GM12878 (cell line): Measurements from ENCODE around the gene ADPRM. TPM values are rescaled to one million over a fixed set of nuclear protein-coding genes. Genes with fewer than 3 reads are reported as not detected.

Source experiments
- ATAC-seq: fragments of 200-7000 bp; cut with Tn5 transposase; 3 replicates; pipeline ENCODE4 v1.9.1; 2020; ENCODE audit warnings: mild to moderate bottlenecking, moderate library complexity
- BruUV-seq: library from RNA; stranded (reverse); fragments of 400-500 nt; replicated peaks from 2 replicates; lab custom pipeline; 2021; lab: Mats Ljungman, UMichigan
- CTCF ChIA-PET: fragments of 300-600 bp; sonication (Branson Sonifier 250); formaldehyde crosslinking; extraction: SDS; loops from one replicate; lab custom pipeline; 2021; ENCODE audit warnings: inconsistent platforms; lab: Yijun Ruan, JAX
- POLR2A ChIA-PET: fragments of 350-600 bp; formaldehyde crosslinking; extraction: SDS; loops from one replicate; lab custom pipeline; 2021; ENCODE audit warnings: inconsistent platforms; lab: Charles Lee
- RAD21 ChIA-PET: fragments of 300-600 bp; sonication (Branson Sonifier 250); formaldehyde crosslinking; loops from one replicate; lab custom pipeline; 2023; ENCODE audit warnings: antibody characterized with exemption; ENCODE audit not compliant: unreplicated experiment; lab: Charles Lee
- SMC1A ChIA-PET: fragments of 300-600 bp; sonication (Branson Sonifier 250); formaldehyde crosslinking; loops from one replicate; lab custom pipeline; 2023; ENCODE audit not compliant: unreplicated experiment, uncharacterized antibody; lab: Charles Lee
- DNase-seq: peaks from one replicate; pipeline ENCODE4 v3.0.0-alpha.2; 2011; ENCODE audit warnings: low read depth, low spot score
- FAIRE-seq: peaks from 3 replicates; lab custom pipeline; 2011; peaks lifted over from hg19 to GRCh38; lab: Jason Lieb, UNC
- H2AFZ ChIP-seq: 2 replicates; pipeline ENCODE4 v1.6.0; 2011; ENCODE audit warnings: low read depth, low read length, control low read depth; ENCODE audit not compliant: control insufficient read depth
- H3K27ac ChIP-seq: 2 replicates; pipeline ENCODE4 v1.5.1; 2011; ENCODE audit warnings: control low read depth; ENCODE audit not compliant: control insufficient read depth, insufficient read depth
- H3K27me3 ChIP-seq, 2 experiments: replicated peaks in 1 of 2; 2 replicates each; pipeline versions ENCODE4 v1.6.0 to v1.6.1; 2011; ENCODE audit warnings: low read length in 1 of 2; ENCODE audit not compliant: control insufficient read depth in 2 of 2, insufficient read depth in 2 of 2
- H3K36me3 ChIP-seq, 2 experiments: 2 replicates each; pipeline ENCODE4 v1.5.1; 2011; ENCODE audit warnings: low read length in 1 of 2; ENCODE audit not compliant: control insufficient read depth in 2 of 2, insufficient read depth in 2 of 2
- H3K4me1 ChIP-seq: 2 replicates; pipeline ENCODE4 v1.6.1; 2011; ENCODE audit warnings: mild to moderate bottlenecking, low read length, moderate library complexity, mixed read lengths; ENCODE audit not compliant: control insufficient read depth, insufficient read depth
- H3K4me2 ChIP-seq: 2 replicates; pipeline ENCODE4 v1.6.0; 2011; ENCODE audit warnings: control low read depth; ENCODE audit not compliant: control insufficient read depth, insufficient read depth
- H3K4me3 ChIP-seq: fragments of 200-600 bp; sonication (generic); 2 replicates; pipeline ENCODE4 v1.5.1; 2016
- H3K79me2 ChIP-seq: 2 replicates; pipeline ENCODE4 v1.6.0; 2011; ENCODE audit warnings: low read length; ENCODE audit not compliant: control insufficient read depth, insufficient read depth
- H3K9ac ChIP-seq: 2 replicates; pipeline ENCODE4 v1.8.0; 2011; ENCODE audit warnings: low read length, control low read depth, mixed read lengths; ENCODE audit not compliant: control insufficient read depth, insufficient read depth
- H3K9me3 ChIP-seq: replicated peaks from 3 replicates; pipeline ENCODE4 v1.5.1; 2011; ENCODE audit warnings: mild to moderate bottlenecking, low read length; ENCODE audit not compliant: control insufficient read depth, insufficient read depth
- H4K20me1 ChIP-seq: 2 replicates; pipeline ENCODE4 v1.6.0; 2011; ENCODE audit not compliant: control insufficient read depth, insufficient read depth
- BACH1 ChIP-seq: fragments of 450-650 bp; IDR thresholded peaks from 2 replicates; pipeline ENCODE4 v1.6.1; 2017; ENCODE audit warnings: mild to moderate bottlenecking, borderline replicate concordance
- CBFB ChIP-seq: IDR thresholded peaks from 2 replicates; pipeline ENCODE4 v1.6.1; 2016; ENCODE audit warnings: antibody characterized with exemption, low read depth
- CBX3 ChIP-seq: fragments of 200-600 bp; sonication (generic); IDR thresholded peaks from 2 replicates; pipeline ENCODE4 v1.6.1; 2016; ENCODE audit warnings: low read depth, borderline replicate concordance
- CEBPZ ChIP-seq: fragments of 150-350 bp; IDR thresholded peaks from 2 replicates; pipeline ENCODE4 v1.6.1; 2016; ENCODE audit warnings: low read depth, low read length
- CHD2 ChIP-seq: IDR thresholded peaks from 2 replicates; pipeline ENCODE4 v1.6.1; 2011; ENCODE audit warnings: low read depth, low read length, improper control_type of control experiment, borderline replicate concordance
- EP300 ChIP-seq, 2 experiments: fragments of 150-350 bp in 1 of 2; IDR thresholded peaks; 2 replicates each; pipeline ENCODE4 v1.6.1; 2011 to 2012; ENCODE audit warnings: low read depth in 2 of 2, low read length in 2 of 2, borderline replicate concordance in 1 of 2, improper control_type of control experiment in 1 of 2, inconsistent platforms in 1 of 2; ENCODE audit not compliant: control insufficient read depth in 1 of 2
- ESRRA ChIP-seq: IDR thresholded peaks from 2 replicates; pipeline ENCODE4 v1.6.1; 2012; ENCODE audit warnings: mild to moderate bottlenecking, low read length, improper control_type of control experiment
- EZH2 ChIP-seq: IDR thresholded peaks from 2 replicates; pipeline ENCODE4 v1.6.1; 2012; ENCODE audit warnings: low read depth, mild to moderate bottlenecking, control low read depth, inconsistent platforms, low read length, borderline replicate concordance; ENCODE audit not compliant: control insufficient read depth
- HDGF ChIP-seq: fragments of 450-650 bp; IDR thresholded peaks from 2 replicates; pipeline ENCODE4 v1.6.1; 2016; ENCODE audit warnings: antibody characterized with exemption
- IKZF2 ChIP-seq, 2 experiments: fragments of 450-650 bp; IDR thresholded peaks; 2 replicates each; pipeline ENCODE4 v1.6.1; 2017; ENCODE audit warnings: mild to moderate bottlenecking in 2 of 2, moderate library complexity in 2 of 2
- JUNB ChIP-seq: IDR thresholded peaks from 2 replicates; pipeline ENCODE4 v1.6.1; 2016; ENCODE audit warnings: antibody characterized with exemption, mild to moderate bottlenecking
- NBN ChIP-seq: fragments of 450-650 bp; IDR thresholded peaks from 2 replicates; pipeline ENCODE4 v1.6.1; 2016
- PBX3 ChIP-seq: IDR thresholded peaks from 2 replicates; pipeline ENCODE4 v1.6.1; 2011; ENCODE audit warnings: mild to moderate bottlenecking, low read depth, low read length, moderate library complexity; ENCODE audit not compliant: insufficient replicate concordance
- SREBF1 ChIP-seq: IDR thresholded peaks from 2 replicates; pipeline ENCODE4 v1.6.1; 2012; ENCODE audit warnings: mild to moderate bottlenecking, low read length
- TARDBP ChIP-seq: IDR thresholded peaks from 2 replicates; pipeline ENCODE4 v1.6.1; 2016; ENCODE audit warnings: borderline replicate concordance
- ZNF207 ChIP-seq: fragments of 450-650 bp; IDR thresholded peaks from 2 replicates; pipeline ENCODE4 v1.6.1; 2014; ENCODE audit warnings: antibody characterized with exemption, mild to moderate bottlenecking, borderline replicate concordance
- WGBS: methylation state at CpG from one replicate; pipeline ENCODE4 v1.1.6; 2016; ENCODE audit warnings: low lambda C conversion rate; ENCODE audit not compliant: insufficient replicate concordance, insufficient coverage; ENCODE audit errors: missing lambda C conversion rate; 5-methylcytosine and 5-hydroxymethylcytosine counted together
- in situ Hi-C: fragments of 300-500 bp; cut with MboI; formaldehyde crosslinking; loops from 9 replicates; pipeline ENCODE4 v1.14.3; 2018; ENCODE audit warnings: mixed read lengths
- intact Hi-C: fragments of 100-400 bp; cut with micrococcal nuclease; formaldehyde crosslinking; loops from one replicate; pipeline ENCODE4 v1.14.2; 2022; ENCODE audit not compliant: unreplicated experiment
- polyA plus RNA-seq, 11 experiments: library from polyadenylated mRNA; depleted of rRNA in 4 of 11; unstranded in 6 of 11; stranded (reverse) in 5 of 11; fragments of >200 nt; fragmentation: Nextera tagmentation in 4 of 11; fragmentation: Illumina TruSeq in 1 of 11; extraction: Ambion mirVana in 4 of 11; extraction: Trizol in 1 of 11; gene quantifications; 1 replicate in 1 of 11; 2 replicates in 10 of 11; pipeline versions ENCODE4 v1.2.1 to v1.2.3, GENCODE V29; 2011 to 2016; ENCODE audit warnings: inconsistent platforms in 2 of 11, missing spikeins in 2 of 11, low read depth in 1 of 11
- total RNA-seq, 4 experiments: library from RNA; depleted of rRNA in 3 of 4; stranded (reverse); fragments of >200 nt in 3 of 4; fragmentation: Illumina TruSeq in 1 of 4; extraction: Trizol in 1 of 4; gene quantifications; 2 replicates each; pipeline versions ENCODE4 v1.2.1 to v1.2.3, GENCODE V29; 2013 to 2021
- TF ChIP-seq, protein P1 (sequence below): fragments of 450-650 bp; formaldehyde crosslinking; IDR thresholded peaks from 2 replicates; pipeline ENCODE4 v1.4.0; 2022; ENCODE audit warnings: mild to moderate bottlenecking, moderate library complexity

The ADPRM gene
- total and polyA plus RNA-seq, 10 of the 15 experiments (the other 5 are each of a cell fraction or from before 2014, with no cell fraction given) = 7.1 to 18.4 (median 8.8) TPM

DNA sequence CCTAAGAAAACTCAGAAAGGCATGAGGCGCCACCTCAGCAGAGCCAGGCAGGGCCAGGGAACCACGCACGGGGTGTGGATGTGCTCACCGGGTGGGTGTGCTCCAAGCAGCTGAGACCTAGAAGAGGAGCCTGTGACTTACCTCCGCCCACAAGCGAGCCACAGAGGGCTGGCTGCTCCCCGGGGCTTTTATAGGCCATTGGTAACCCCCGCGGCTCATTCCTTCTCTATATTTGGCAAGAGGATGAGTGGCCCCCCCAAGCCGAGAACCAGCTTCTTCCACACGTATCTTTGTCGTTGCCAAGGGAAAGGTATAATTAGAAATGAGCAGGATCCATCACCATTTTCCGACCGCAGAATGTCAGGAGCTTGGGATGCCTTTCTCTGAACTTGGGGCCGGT, 40.2 kb upstream of the ADPRM start, which contains the start of gene MYH3 (continued):
- TF ChIP-seq, protein P1, sequence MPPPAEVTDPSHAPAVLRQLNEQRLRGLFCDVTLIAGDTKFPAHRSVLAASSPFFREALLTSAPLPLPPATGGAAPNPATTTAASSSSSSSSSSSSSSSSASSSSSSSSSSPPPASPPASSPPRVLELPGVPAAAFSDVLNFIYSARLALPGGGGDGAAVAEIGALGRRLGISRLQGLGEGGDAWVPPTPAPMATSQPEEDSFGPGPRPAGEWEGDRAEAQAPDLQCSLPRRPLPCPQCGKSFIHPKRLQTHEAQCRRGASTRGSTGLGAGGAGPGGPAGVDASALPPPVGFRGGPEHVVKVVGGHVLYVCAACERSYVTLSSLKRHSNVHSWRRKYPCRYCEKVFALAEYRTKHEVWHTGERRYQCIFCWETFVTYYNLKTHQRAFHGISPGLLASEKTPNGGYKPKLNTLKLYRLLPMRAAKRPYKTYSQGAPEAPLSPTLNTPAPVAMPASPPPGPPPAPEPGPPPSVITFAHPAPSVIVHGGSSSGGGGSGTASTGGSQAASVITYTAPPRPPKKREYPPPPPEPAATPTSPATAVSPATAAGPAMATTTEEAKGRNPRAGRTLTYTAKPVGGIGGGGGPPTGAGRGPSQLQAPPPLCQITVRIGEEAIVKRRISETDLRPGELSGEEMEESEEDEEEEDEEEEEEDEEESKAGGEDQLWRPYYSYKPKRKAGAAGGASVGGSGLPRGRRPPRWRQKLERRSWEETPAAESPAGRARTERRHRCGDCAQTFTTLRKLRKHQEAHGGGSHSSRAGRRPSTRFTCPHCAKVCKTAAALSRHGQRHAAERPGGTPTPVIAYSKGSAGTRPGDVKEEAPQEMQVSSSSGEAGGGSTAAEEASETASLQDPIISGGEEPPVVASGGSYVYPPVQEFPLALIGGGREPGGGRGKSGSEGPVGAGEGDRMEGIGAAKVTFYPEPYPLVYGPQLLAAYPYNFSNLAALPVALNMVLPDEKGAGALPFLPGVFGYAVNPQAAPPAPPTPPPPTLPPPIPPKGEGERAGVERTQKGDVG (CRISPR knock-in tag) = no peak
- no peak for TF ChIP-seq SREBF1
- TF ChIP-seq ESRRA = no peak
- TF ChIP-seq PBX3 = no peak
- TF ChIP-seq CBFB = no peak
- TF ChIP-seq JUNB = no peak
- no peak for TF ChIP-seq EZH2
- TF ChIP-seq HDGF = no peak
- TF ChIP-seq, all 136 proteins: peak for 0

DNA sequence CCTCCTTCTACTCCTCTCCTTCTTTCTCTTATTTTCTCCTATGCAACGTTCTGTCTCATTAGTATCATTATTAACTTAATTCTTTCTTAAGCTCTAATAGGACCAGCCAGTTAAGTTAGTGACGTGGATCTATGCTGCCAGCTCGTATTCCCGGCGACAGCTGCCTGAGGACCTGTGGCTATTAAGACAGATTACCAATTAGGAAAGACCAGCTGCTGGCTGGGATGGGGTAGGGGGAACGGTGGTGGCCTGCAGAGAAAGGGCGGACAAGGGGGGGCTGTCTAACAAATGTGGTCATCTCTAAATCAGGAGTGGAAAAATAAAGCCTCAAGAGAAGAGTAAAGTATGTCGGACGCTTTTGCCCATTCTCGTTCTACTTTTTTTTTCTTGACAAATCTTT, 39.5 kb upstream of the ADPRM start:
- CTCF ChIA-PET = interaction anchor here (0.9 kb wide), 1 partner anchor 11 kb away, joined by 3 read pairs; no protein-coding TSS in a partner anchor
- no peak for TF ChIP-seq BACH1
- TF ChIP-seq CBX3 = no peak
- TF ChIP-seq IKZF2 (IDR thresholded peaks at IDR 0.05) = no peak
- no peak for TF ChIP-seq CEBPZ
- TF ChIP-seq NBN = no peak
- TF ChIP-seq TARDBP = no peak
- no peak for TF ChIP-seq EP300 (IDR thresholded peaks at IDR 0.05; ENCODE audit: borderline replicate concordance in 1 of 2, control insufficient read depth in 1 of 2, low read depth in 2 of 2, low read length in 2 of 2)
- TF ChIP-seq CHD2 = no peak
- no peak for TF ChIP-seq ZNF207

More for the DNA sequence above, 39.5 kb upstream of the ADPRM start:
- ChIA-PET POLR2A (no interaction called here), RAD21 (no interaction called here), SMC1A (interaction anchor here (1.1 kb wide), 1 partner anchor 11 kb away, joined by 3 read pairs; no protein-coding TSS in a partner anchor)
- Histone ChIP-seq H3K9me3 (no peaks in the 10 kb centered on the region), H4K20me1 (no peaks in the 10 kb centered on the region), H3K79me2 (no peaks in the 10 kb centered on the region), H2AFZ (no peak overlapping the region), H3K4me2 (no peak overlapping the region), H3K27ac (no peak overlapping the region), H3K4me1 (no peaks in the 10 kb centered on the region), H3K27me3 (no peaks in the 10 kb centered on the region; a peak in 1 of 4 replicates), H3K9ac (no peak overlapping the region), H3K36me3 (no peaks in the 10 kb centered on the region), H3K4me3 (no peak overlapping the region)
- no TSS peak for BruUV-seq
- DNase-seq = no peak
- in situ Hi-C loops = no loop called here
- intact Hi-C loops = no loop called here
- no peak for FAIRE-seq
- WGBS = 80% methylated on average over 10 of the region's 10 CpGs
- no peak for ATAC-seq
